Measurements from ENCODE around the gene FGF4. TPM values are rescaled to one million over a fixed set of nuclear protein-coding genes. Genes with fewer than 3 reads are reported as not detected.

Gene FGF4
- total and polyA plus RNA-seq, 2 donors from 2014 or later: not detected

DNA sequence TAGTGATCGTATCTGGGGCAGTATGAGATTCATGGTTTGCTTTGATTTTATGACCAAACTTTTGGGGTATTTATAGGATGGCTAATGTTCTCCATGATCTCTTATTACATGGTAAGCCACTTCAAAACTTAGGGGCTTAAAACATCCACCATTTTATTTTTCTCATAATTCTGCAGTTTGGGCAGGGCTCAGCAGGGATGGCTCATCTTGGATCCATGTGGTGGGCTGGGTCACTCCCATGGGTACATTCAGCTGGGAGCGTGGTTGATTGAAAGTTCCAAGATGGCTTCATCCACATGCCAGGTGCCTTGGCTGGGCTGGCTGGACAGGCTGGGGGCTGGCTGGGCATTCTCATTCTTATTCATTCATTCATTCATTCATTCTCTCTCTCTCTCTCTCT lies 40.8 kb downstream of the FGF4 start:
- Histone ChIP-seq H3K4me1 (ENCODE audit: control insufficient read depth in 2 of 3, insufficient read depth in 2 of 3, low read depth in 1 of 3, low read length in 3 of 3) (no peaks in the 10 kb centered on the region), H3K27me3 (ENCODE audit: control insufficient read depth, insufficient read depth, low read length) (no peaks in the 10 kb centered on the region), H3K9ac (ENCODE audit: low read length in 3 of 3) (no peak overlapping the region), H3K36me3 (ENCODE audit: control insufficient read depth in 2 of 3, insufficient read depth in 3 of 3, low read length in 3 of 3) (no peaks in the 10 kb centered on the region), H3K27ac (ENCODE audit: low read depth in 2 of 2, low read length in 2 of 2) (no peak overlapping the region), H3K4me3 (ENCODE audit: low read length in 3 of 3) (no peak overlapping the region), H3K9me3 (ENCODE audit: control insufficient read depth in 2 of 3, insufficient read depth in 1 of 3, low read length in 3 of 3) (peaks cover 0 to 19% (median 0%) of the 10 kb centered on the region in 3 donors)
- TF ChIP-seq CTCF (IDR thresholded peaks at IDR 0.05; ENCODE audit: borderline replicate concordance, extremely low read depth, insufficient read depth): no peak
- DNase-seq: no peak
- no peak for FAIRE-seq
- intact Hi-C loops (cut with DNase I): no loop called here

GRCh38 chr11:69732910-69733309 lies 42.2 kb downstream of the FGF4 start:
- intact Hi-C loops (cut with DNase I): no loop called here

GRCh38 chr11:69731110-69731509 lies 44.0 kb downstream of the FGF4 start:
- DNase-seq (no peak), FAIRE-seq (no peak)
- Histone ChIP-seq H3K27me3 (ENCODE audit: control insufficient read depth, insufficient read depth, low read length) (no peaks in the 10 kb centered on the region), H3K27ac (ENCODE audit: low read depth in 2 of 2, low read length in 2 of 2) (no peak overlapping the region), H3K4me3 (ENCODE audit: low read length in 3 of 3) (no peak overlapping the region), H3K4me1 (ENCODE audit: control insufficient read depth in 2 of 3, insufficient read depth in 2 of 3, low read depth in 1 of 3, low read length in 3 of 3) (no peaks in the 10 kb centered on the region), H3K9ac (ENCODE audit: low read length in 3 of 3) (no peak overlapping the region), H3K36me3 (ENCODE audit: control insufficient read depth in 2 of 3, insufficient read depth in 3 of 3, low read length in 3 of 3) (no peaks in the 10 kb centered on the region), H3K9me3 (ENCODE audit: control insufficient read depth in 2 of 3, insufficient read depth in 1 of 3, low read length in 3 of 3) (peaks cover 0 to 10% (median 0%) of the 10 kb centered on the region in 3 donors)
- intact Hi-C loops (cut with DNase I): no loop called here
- TF ChIP-seq CTCF (IDR thresholded peaks at IDR 0.05; ENCODE audit: borderline replicate concordance, extremely low read depth, insufficient read depth): no peak

More at GRCh38 chr11:69732910-69733309, 42.2 kb downstream of the FGF4 start:
- Histone ChIP-seq H3K4me3 (ENCODE audit: low read length in 3 of 3) (no peak overlapping the region), H3K4me1 (ENCODE audit: control insufficient read depth in 2 of 3, insufficient read depth in 2 of 3, low read depth in 1 of 3, low read length in 3 of 3) (no peaks in the 10 kb centered on the region), H3K9me3 (ENCODE audit: control insufficient read depth in 2 of 3, insufficient read depth in 1 of 3, low read length in 3 of 3) (peaks cover 0 to 10% (median 0%) of the 10 kb centered on the region in 3 donors), H3K27me3 (ENCODE audit: control insufficient read depth, insufficient read depth, low read length) (no peaks in the 10 kb centered on the region), H3K27ac (ENCODE audit: low read depth in 2 of 2, low read length in 2 of 2) (no peak overlapping the region), H3K36me3 (ENCODE audit: control insufficient read depth in 2 of 3, insufficient read depth in 3 of 3, low read length in 3 of 3) (no peaks in the 10 kb centered on the region), H3K9ac (ENCODE audit: low read length in 3 of 3) (no peak overlapping the region)
- FAIRE-seq (no peak), DNase-seq (no peak)
- TF ChIP-seq CTCF (IDR thresholded peaks at IDR 0.05; ENCODE audit: borderline replicate concordance, extremely low read depth, insufficient read depth): no peak

DNA sequence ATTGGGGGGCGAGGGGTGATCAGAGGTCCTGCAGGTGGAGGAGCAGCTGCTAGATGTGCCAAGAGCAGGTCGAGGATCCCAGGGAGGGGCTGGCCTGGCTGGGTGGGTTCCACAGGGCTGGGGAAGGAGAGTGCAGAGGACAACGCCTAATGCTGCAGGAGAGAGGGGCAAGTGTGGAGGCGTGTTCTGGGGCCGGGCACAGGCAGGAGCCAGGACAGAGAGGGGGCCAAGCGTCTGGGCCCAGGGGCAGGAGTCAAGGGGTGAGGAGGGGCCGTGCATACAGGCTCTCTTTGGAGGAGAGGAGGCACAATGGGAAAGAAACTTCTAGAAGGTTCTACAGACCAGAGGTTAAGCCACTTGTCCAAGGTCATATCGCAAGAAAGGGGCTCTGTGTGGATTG lies 44.6 kb downstream of the FGF4 start:
- Histone ChIP-seq H3K9ac (ENCODE audit: low read length in 3 of 3) (no peak overlapping the region), H3K27ac (ENCODE audit: low read depth in 2 of 2, low read length in 2 of 2) (no peak overlapping the region), H3K36me3 (ENCODE audit: control insufficient read depth in 2 of 3, insufficient read depth in 3 of 3, low read length in 3 of 3) (no peaks in the 10 kb centered on the region), H3K4me3 (ENCODE audit: low read length in 3 of 3) (no peak overlapping the region), H3K27me3 (ENCODE audit: control insufficient read depth, insufficient read depth, low read length) (no peaks in the 10 kb centered on the region), H3K9me3 (ENCODE audit: control insufficient read depth in 2 of 3, insufficient read depth in 1 of 3, low read length in 3 of 3) (peaks cover 0 to 10% (median 0%) of the 10 kb centered on the region in 3 donors), H3K4me1 (ENCODE audit: control insufficient read depth in 2 of 3, insufficient read depth in 2 of 3, low read depth in 1 of 3, low read length in 3 of 3) (no peaks in the 10 kb centered on the region)
- intact Hi-C loops (cut with DNase I): no loop called here
- DNase-seq (no peak), FAIRE-seq (no peak)
- TF ChIP-seq CTCF (IDR thresholded peaks at IDR 0.05; ENCODE audit: borderline replicate concordance, extremely low read depth, insufficient read depth): no peak
